Inflammatory macrophage (primary cell): ENCODE measurements around the gene RBMS1.

Experiments used
- DNase-seq, 2 donors: peaks; one replicate each; pipeline ENCODE4 v3.0.0-alpha.2; 2020 to 2022

Gene RBMS1

DNA sequence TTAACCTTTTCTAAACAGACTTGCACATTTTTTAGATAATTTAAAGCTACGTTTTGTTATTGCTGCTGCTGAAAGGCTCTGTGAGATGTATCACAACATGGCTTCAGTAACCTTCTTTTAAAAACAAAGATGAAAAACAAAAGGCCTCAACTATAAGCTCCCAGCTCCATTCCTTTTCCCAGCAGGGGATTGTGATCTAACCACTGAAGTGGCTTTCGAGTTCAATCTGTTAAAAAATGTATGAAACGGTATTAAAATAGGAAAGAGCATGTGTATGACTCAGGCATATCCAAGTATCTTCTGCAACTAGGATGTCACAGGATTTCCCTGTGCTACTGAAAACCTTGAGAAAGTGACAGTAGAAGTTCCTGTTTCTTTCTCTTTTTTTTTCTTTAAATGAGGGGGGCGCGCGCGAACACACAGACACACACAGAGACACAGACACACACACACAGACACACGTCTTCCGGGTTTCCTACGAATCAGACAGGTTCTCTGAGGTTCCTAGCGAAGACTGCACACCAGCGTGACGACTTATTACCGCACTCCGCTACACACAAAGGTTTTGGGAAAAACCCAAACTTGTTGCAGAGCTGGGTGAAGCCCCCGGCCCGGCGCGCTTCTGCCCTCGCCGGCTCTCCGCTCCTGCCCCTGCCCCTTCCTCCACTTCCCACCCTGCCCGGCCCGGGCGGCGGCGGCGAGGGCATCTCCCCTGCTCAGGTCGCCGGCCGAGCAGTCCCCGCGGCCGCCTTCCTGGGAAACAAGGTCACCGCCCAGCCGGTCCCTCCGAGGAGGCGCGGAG lies 86.8 kb downstream of the RBMS1 start:
- DNase-seq: peak; percentile 89 to 92

- no peak for DNase-seq
Measured at GRCh38 chr2:160405077-160405867, 88.3 kb downstream of the RBMS1 start.

DNA sequence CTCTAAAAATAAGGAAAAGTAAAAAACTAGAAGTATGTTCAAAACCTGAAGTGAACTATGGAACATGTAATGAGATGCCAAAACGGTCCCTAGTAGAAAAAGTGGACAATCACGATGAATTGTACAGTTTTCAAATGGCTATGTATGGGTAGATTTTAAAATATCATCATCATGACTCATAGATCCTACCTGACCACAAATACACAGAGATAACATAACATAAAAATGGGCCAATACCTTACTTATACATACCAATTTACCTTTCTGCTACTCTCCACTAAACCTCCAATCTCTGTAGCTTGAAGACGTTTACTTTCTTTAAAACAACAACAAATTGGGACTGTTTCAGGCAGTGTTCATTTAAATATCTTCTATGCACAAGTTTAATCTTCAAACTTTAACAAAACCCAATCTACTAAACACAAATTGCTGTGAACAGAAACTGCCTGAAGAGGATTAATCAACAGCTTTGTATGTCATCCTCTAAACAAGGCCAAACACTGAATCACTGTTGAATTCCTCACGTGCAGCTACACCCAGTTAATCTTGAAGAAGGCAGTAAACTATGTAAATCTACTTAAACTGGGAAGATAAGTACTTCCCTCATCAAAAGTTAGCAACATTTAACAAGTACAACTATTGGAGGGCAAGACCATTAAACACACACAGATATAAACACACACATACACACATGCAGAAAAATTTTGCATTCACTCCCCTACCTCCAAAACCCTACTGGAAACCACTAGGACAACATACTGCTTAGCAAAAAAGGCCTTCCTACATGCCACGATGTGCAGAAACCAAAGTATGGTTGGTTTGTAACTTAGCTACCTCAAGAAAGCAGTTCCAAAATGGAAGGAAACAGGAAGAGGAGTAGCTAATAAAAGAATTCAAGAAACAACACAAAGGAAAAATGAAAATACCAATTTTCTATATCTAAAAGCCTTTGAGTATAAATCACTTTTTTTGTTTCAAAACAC lies 90.3 kb downstream of the RBMS1 start:
- DNase-seq: peak in 1 of 2 donors; percentile 23

- peak; percentile 35 to 39 for DNase-seq
Measured at GRCh38 chr2:160402501-160402900, 91.1 kb downstream of the RBMS1 start.

GRCh38 chr2:160401895-160402294 lies 91.7 kb downstream of the RBMS1 start:
- no peak for DNase-seq

GRCh38 chr2:160399880-160400279 lies 93.7 kb downstream of the RBMS1 start:
- no peak for DNase-seq

DNA sequence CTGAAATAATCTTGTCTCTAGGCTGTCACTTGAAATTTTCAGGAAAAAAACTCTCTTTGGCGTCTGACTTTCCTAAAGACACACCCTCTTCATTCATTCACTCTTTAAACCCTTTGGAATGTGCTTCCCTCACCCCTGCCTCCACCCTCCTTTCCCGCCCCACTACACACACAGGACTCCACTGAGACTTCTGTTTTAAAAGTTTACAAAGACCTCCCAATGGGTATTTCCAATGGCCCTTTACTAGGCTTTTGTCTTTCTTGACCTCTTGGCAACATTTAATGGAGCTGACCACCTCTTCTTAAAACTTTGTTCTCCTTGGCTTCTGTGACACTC lies 96.1 kb downstream of the RBMS1 start:
- DNase-seq: no peak

- peak in 1 of 2 donors; percentile 35 for DNase-seq
Measured at GRCh38 chr2:160394153-160394552, 99.5 kb downstream of the RBMS1 start.

DNA sequence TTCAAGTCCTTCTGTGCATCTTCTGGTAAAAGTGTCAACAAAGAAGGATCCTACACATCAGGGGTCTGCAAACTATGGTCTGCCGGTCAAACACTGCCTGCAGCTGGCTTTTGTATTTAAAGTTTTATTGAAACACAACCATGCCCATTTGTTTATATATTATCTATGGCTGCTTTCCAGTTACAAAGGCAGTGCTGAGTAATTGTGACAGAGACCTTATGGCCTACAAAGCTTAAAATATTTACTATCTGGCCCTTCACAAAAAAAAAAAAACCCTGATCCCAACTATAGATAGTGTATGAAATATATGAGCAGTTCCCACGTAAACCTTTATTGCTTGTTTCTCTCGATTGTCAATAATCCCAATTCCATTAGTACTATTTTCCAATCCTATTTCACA lies 101.4 kb downstream of the RBMS1 start:
- no peak for DNase-seq

- peak; percentile 54 to 61 for DNase-seq
Measured at GRCh38 chr2:160390544-160391455, 102.8 kb downstream of the RBMS1 start.

DNA sequence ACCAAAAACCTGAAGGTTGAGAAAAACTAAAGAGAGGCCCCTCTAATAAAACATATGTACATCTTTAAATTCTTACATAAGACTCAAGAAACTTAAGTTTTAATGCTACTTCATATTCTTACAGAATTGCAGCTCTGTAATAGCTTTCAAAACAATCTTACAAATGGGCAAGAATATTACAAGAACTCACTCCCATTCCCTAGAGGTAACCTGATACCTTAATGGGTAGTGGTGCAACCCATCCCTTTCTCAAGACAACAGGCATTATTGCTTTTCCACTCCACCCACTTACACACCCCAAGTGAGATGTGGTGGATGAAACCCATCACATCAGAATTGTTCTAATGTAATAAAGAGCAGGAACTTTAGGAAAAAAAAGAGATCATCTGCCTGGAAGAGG lies 103.7 kb downstream of the RBMS1 start:
- no peak for DNase-seq

DNA sequence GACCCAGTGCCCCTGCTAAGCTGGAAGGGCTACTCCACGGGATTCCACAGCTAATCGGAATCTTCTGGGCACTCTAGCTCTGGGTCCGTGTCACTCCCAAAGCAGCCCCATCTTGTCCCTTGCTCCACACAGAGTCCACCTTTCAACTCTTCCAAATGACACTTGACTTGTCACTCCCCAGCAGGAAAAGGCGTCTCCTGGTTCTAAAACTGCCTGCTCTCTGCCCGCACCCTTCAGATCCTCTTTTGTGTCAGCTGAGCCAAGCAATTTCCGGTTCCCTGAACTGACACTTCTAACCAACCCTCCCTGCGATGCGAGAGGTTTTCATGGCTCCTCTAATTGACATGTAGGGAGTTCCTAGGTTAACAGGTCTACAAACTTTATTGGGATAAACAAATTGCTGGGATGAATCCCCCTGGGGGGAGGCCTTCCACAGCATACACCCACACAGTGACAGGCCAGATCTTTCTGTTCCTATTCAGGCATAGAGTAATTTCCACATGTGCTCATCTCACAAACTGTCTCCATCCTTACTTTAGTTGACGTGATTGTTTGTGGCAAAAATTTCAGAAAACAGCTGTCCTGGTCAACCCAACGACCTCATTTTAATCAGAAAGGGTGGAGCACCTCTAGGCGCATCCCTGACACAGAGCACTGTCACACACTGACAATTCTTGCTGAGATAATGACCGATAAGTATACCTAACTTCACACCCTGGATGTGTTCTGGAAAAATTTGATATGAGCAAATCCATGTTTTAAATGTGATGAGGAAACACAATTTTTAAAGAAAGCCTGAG lies 104.9 kb downstream of the RBMS1 start:
- DNase-seq: peak; percentile 81 to 82

GRCh38 chr2:160387558-160388262 lies 105.9 kb downstream of the RBMS1 start:
- DNase-seq: no peak

DNA sequence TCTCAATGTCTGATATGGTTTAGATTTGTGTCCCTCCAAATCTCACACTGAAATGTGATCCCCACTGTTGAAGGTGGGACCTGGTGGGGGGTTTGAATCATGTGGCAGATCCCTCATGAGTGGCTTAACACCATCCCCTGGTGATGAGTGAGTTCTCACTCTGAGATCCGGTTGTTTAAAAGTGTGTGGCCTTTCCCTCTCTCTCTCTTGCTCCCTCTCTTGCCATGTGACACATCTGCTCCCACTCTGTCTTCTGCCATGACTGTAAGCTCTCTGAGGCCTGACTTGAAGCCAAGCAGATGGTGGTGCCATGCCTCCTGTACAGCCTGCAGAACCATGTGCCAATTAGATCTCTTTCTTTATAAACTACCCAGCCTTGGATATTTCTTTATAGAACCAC lies 108.8 kb downstream of the RBMS1 start:
- no peak for DNase-seq

DNA sequence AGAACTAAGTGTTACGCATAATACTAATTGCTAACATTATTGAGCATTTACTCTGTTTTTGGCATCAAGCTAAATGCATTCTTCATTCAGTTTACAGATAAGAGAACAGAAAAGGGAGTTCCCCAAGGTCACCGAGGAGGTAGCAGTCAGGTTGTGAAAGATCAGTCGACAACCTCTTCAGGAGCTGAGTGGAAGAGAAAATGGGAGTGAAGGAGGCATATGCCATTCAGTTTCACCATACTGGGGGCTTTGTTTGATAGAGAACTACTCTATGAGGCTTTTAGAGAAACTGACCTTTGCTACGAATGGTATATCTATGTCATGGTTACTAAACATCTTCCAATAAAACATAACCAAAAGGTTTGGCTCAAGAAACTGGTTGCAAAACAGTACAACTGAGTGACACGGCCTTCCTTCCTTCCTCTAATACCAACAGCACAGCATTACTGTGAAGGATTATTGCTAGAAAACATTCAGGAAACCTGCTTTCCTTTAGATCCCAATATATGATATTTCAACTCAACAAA lies 112.1 kb downstream of the RBMS1 start:
- DNase-seq: peak; percentile 64 to 81

GRCh38 chr2:160380611-160381010 lies 113.0 kb downstream of the RBMS1 start:
- peak; percentile 63 to 84 for DNase-seq

DNA sequence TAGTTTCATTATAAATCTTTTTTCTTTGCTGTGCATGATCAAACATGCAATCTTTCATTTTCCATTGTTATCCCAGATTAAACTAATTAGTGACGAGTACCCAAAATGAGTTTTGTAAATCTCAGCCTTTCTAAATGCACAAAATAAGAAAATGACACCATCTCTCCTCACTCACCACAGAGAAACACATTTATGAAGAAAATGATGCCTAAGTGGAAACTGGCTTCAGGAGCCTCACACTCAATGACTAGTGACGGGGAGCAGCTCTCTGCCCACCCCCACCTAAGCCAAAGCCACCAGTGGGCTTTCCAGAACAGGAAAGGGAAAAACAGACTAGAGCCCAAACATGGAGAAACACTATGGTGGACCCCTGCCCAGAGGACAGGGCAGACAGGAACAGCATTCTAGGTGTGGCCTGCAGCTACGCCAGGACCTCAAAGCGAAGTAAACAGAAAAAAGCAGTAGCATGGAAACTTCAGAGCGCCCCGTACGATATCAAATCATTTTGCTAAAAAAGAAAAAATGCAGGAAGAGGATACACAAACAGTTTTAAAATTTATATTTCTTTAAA lies 113.5 kb downstream of the RBMS1 start:
- DNase-seq: no peak

DNA sequence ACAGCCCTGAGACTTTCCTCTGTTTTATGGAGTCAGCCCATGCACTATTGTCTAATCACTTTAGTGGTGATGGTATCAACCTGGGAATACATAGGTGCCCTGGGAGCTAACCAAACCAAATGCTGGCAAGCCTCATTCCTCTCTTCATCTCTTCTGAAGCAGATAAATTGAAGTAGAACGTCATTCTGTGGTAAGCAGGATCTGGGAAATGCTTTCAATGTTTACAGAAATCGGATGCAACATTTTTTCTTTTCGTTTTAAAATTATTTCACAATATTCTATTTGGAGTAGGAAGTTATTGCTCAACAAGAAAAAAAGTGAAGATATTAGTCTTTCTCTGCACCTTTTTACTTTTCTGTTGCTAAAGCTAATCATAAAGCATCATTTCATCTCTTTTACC lies 114.2 kb downstream of the RBMS1 start:
- peak; percentile 40 to 82 for DNase-seq

GRCh38 chr2:160377204-160377995 lies 116.2 kb downstream of the RBMS1 start:
- no peak for DNase-seq
